GM12801 (cell line): Measurements from ENCODE around the gene PIK3R4.

Experiments
- CTCF ChIP-seq: IDR thresholded peaks from one replicate; pipeline ENCODE4 v1.5.1; 2011; ENCODE audit warnings: control low read depth; ENCODE audit not compliant: insufficient read length; ENCODE audit errors: extremely low read depth

PIK3R4 gene

GRCh38 chr3:130779486-130779885, 32.9 kb upstream of the PIK3R4 start:
- TF ChIP-seq CTCF: no peak

GRCh38 chr3:130779031-130779430, 32.4 kb upstream of the PIK3R4 start:
- no peak for TF ChIP-seq CTCF

GRCh38 chr3:130773366-130773765, 26.7 kb upstream of the PIK3R4 start:
- TF ChIP-seq CTCF: no peak

GRCh38 chr3:130772129-130772528, 25.5 kb upstream of the PIK3R4 start:
- no peak for TF ChIP-seq CTCF

GRCh38 chr3:130770644-130771043, 24.0 kb upstream of the PIK3R4 start:
- no peak for TF ChIP-seq CTCF

GRCh38 chr3:130761730-130762311, 15.2 kb upstream of the PIK3R4 start:
- no peak for TF ChIP-seq CTCF

GRCh38 chr3:130760922-130761321, 14.3 kb upstream of the PIK3R4 start:
- TF ChIP-seq CTCF: no peak

- TF ChIP-seq CTCF: no peak
Observed at GRCh38 chr3:130759692-130760338, 13.2 kb upstream of the PIK3R4 start.
